GM21390 (cell line): ENCODE data around the gene KCNT2.

ENCODE experiments used
- ATAC-seq: cut with Tn5 transposase; IDR thresholded peaks from one replicate; pipeline ENCODE4 v1.9.1; 2021; ENCODE audit not compliant: unreplicated experiment

The KCNT2 gene

GRCh38 chr1:196451103-196451502 is 157.1 kb downstream of the KCNT2 start:
- no peak for ATAC-seq

GRCh38 chr1:196450143-196451095 is 157.8 kb downstream of the KCNT2 start:
- no peak for ATAC-seq

- ATAC-seq = no peak
These were observed 158.8 kb downstream of the KCNT2 start for GRCh38 chr1:196449460-196449859.

- ATAC-seq = no peak
These were observed 162.5 kb downstream of the KCNT2 start for GRCh38 chr1:196445775-196446174.

GRCh38 chr1:196444634-196445033 is 163.6 kb downstream of the KCNT2 start:
- ATAC-seq = no peak

DNA sequence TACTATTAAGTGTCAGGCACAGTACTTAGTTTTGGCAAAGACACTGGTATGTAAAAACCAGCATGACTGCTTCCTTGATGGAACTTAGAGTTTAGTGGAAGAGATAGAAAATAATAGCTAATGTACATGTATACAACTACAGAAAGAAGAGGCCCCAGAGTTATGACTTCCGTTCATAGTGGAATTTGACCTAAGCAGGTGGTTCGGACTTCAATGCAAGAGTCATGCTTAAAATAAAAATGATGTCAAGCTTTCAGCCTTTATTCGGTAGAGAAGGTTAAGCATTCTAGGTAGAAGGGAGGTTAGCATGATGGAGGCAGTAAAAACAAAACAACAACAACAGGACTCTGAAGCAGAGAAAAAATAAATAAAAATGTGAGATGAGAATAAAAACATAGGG is 165.9 kb downstream of the KCNT2 start:
- no peak for ATAC-seq

GRCh38 chr1:196440711-196441110 is 167.5 kb downstream of the KCNT2 start:
- ATAC-seq = no peak

DNA sequence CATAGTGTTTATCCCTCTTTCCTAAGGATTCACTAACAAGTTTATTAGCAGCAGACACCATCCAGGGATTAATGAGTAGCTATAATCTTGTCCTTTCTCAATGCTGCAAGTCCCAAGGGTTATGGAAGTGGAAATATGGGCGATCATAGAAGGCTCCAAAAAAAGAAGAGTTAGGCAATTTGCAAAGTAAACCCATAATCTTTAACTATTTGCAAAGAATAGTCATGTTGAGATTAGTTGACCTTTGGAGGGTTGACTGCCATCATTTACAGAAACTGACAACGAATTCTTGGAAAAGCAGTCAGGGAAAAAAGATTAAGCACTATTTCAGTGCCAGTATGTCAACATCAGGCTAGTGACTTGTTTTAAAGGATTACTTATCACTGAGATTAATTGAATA is 169.9 kb downstream of the KCNT2 start:
- no peak for ATAC-seq

GRCh38 chr1:196437671-196438070 is 170.6 kb downstream of the KCNT2 start:
- ATAC-seq = no peak

DNA sequence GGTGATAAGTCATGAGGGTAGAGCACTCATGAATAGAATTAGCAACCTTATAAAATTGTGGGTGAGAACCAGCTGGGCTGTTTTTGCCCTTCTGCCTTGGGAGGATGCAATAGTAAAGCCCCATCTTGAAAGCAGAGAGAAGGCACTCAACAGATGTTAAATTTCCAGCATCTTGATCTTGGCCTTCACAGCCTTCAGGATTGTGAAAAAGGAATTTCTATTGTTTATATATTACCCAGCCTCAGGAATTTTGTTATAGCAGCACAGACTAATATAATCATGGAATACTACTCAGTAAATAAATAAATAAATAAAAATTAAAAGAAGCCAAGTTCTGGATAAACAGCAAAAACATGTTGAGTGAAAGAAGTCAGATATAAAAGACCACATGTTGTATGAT is 175.2 kb downstream of the KCNT2 start:
- no peak for ATAC-seq

DNA sequence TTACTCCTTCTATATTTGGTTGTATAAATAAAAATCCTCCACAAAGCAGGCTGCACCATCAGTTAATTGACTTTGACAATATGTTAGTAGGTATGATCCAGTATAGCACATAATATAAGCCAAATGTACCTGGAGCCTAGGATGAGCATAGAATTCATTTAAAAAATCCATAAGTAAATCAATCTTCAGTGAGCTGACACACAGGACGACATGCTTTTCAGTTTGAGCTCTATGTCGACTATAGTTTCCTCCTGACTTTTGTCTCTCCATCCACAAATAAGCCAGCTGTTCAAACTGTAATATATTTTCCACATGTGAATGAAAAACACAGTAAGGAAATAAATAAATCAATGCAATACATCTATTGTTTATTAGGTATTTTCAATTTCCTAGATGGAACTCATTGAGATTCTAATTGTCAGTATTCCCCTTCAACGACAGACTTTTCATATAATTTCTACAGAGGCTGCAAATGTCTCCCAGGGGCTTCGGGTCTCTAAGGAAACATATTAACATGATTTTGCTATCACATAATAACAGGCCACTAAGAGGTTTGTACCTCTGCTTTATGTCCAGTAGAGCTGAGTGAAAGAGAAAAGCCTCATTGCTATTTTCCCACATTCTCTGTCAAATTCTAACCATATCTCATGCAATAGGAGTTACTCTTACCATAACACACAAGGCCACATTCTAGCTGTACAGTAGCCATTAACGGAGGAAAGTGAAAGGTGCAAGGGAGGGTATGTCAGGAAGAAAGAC is 180.1 kb downstream of the KCNT2 start:
- ATAC-seq = no peak

DNA sequence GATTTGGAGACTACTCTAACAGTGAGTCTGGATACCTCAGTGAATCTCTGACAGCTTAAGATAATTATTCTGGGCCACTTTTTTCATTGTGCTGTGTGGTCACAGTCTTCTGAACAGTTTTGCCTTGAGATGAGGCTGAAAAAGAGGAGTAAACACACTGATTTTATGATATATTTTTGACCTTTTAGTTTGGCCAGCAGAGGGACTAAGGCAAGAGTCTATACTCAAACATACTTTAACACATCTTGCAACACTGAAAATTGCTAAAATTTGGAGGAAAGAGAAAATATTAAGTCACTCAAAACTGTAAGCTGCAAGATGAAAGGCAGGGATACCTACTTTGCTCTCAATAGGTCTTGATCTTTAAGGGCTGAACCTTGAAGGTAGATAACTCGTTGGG is 182.7 kb downstream of the KCNT2 start:
- no peak for ATAC-seq

- no peak for ATAC-seq
These were observed 184.6 kb downstream of the KCNT2 start for GRCh38 chr1:196423612-196424011.

DNA sequence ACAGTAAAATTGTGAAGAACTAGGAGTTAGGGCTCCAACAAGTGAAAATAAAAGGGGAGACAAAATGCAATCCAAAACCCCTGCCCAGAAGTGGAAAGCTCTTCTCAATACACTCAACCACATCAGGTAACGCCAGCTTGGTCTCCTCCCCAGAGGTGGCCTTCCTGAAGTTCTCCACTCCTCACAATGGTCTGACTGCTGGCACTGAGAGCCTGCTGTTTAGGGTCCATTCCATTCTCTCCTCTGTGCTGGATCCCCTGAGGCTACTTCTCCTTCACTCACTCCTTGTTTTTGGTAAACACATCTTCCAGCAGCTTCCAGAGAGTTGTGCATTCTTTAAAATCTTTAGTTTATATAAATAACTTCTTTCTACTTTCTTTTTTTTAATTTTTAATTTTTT is 189.5 kb downstream of the KCNT2 start:
- ATAC-seq = no peak

DNA sequence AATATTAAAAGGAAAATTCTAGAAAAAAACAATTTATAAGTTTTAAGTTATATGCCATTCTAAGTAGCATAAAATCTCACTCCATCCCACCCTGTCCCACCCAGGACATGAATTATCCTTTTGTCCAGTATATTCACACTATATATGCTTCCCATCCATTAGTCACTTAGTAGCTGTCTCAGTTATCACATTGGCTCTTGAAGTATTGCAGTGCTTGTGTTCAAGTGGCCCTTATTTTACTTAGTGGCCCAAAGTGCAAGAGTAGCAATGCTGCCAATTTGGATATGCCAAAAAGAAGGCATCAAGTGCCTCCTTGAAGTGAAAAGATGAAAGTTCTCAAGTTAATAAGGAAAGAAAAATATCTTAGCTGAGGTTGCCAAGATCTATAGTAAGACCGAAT is 192.3 kb downstream of the KCNT2 start:
- ATAC-seq = no peak

DNA sequence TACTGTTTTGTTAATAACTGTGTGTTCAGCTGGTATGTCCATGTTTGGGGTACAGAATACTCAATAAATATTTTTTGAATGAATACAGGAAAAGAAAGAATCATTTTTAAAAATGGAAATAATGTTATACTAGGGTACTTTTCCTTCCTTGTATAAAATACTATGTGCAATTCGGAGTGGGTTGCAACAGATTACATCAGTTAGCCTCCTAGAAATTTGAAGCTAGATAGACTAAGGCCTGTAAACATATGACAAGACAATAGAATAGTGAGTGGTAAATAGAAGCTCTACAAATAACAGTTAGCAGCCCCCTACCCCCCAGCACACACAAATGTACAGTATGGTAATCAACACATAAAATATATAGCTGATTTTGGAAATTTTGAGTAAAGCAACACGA is 195.9 kb downstream of the KCNT2 start:
- no peak for ATAC-seq

- ATAC-seq = no peak
These were observed 197.5 kb downstream of the KCNT2 start for GRCh38 chr1:196410768-196411167.

DNA sequence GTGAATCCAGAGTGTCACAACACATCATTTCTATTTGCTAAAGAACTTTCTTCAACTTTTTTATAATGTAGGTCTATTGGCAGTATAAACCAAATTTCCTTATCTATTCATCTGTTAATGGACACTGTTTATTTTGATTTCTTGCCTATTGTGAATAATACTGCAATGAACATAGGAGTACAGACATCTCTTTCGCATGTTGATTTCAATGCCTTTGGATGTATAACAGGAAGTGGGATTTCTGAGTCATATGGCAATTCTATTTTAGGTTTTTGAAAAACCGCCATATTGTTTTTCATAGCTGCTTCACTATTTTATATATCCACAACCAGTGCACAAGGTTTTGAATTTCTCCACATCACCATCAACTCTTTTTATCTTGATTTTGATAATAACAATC is 198.7 kb downstream of the KCNT2 start:
- no peak for ATAC-seq

- ATAC-seq = no peak
These were observed 200.7 kb downstream of the KCNT2 start for GRCh38 chr1:196407358-196408051.

GRCh38 chr1:196405839-196406238 is 202.4 kb downstream of the KCNT2 start:
- no peak for ATAC-seq
